ENCODE measurements around the gene C22orf23.

Gene C22orf23

DNA sequence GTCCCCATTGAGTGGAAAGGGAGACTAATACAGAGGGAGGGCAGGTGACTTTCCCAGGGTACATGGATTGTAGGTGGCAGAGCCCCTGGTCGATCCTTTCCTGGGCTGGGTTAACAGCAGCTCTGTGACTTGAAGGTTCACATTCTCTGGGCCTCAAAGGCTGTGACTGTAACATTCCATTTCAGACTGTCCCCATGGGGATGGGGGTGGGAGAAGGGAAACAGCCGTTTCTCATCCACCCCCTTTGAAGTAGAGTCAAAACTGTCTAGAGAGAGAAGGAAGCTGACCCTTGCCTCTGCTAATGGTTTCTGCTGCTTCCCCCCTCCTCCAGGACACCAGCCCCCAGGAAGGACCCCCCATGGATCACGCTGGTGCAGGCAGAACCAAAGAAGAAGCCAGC lies 28.1 kb downstream of the C22orf23 start:
- no peaks in the 10 kb centered on the region for H3K79me2 ChIP-seq (ENCODE audit: insufficient read depth, low read length)
- no peak overlapping the region for H3K4me2 ChIP-seq (ENCODE audit: low read depth, low read length, poor library complexity, severe bottlenecking)
- no peaks in the 10 kb centered on the region for H3K9me2 ChIP-seq (replicated peaks; ENCODE audit: insufficient read depth, low read length)
- no peaks in the 10 kb centered on the region for H3F3A ChIP-seq (ENCODE audit: insufficient read depth)
- no peak overlapping the region for H2AFZ ChIP-seq (ENCODE audit: low read depth, low read length, severe bottlenecking)
- H3K9ac ChIP-seq (ENCODE audit: low read length), result no peak overlapping the region
- H4K20me1 ChIP-seq (ENCODE audit: low read depth, low read length), result no peaks in the 10 kb centered on the region
- no peak overlapping the region for H3K4me3 ChIP-seq (ENCODE audit: insufficient read depth, low read length, poor library complexity, severe bottlenecking)
- H3K27me3 ChIP-seq (ENCODE audit: low read length), result no peaks in the 10 kb centered on the region
- H3K36me3 ChIP-seq (ENCODE audit: low read length), result no peaks in the 10 kb centered on the region
- TF ChIP-seq, protein P1, sequence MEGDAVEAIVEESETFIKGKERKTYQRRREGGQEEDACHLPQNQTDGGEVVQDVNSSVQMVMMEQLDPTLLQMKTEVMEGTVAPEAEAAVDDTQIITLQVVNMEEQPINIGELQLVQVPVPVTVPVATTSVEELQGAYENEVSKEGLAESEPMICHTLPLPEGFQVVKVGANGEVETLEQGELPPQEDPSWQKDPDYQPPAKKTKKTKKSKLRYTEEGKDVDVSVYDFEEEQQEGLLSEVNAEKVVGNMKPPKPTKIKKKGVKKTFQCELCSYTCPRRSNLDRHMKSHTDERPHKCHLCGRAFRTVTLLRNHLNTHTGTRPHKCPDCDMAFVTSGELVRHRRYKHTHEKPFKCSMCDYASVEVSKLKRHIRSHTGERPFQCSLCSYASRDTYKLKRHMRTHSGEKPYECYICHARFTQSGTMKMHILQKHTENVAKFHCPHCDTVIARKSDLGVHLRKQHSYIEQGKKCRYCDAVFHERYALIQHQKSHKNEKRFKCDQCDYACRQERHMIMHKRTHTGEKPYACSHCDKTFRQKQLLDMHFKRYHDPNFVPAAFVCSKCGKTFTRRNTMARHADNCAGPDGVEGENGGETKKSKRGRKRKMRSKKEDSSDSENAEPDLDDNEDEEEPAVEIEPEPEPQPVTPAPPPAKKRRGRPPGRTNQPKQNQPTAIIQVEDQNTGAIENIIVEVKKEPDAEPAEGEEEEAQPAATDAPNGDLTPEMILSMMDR (IDR thresholded peaks at IDR 0.05; ENCODE audit: insufficient read depth, low read length, poor library complexity, severe bottlenecking), result no peak
- no peak for TF ChIP-seq EZH2phosphoT487 (conservative IDR thresholded peaks at IDR 0.05; ENCODE audit: low read length)
- H3K27ac ChIP-seq (ENCODE audit: low read depth, low read length), result no peak overlapping the region
- no peaks in the 10 kb centered on the region for H3K9me3 ChIP-seq (ENCODE audit: insufficient read depth, low read length)

DNA sequence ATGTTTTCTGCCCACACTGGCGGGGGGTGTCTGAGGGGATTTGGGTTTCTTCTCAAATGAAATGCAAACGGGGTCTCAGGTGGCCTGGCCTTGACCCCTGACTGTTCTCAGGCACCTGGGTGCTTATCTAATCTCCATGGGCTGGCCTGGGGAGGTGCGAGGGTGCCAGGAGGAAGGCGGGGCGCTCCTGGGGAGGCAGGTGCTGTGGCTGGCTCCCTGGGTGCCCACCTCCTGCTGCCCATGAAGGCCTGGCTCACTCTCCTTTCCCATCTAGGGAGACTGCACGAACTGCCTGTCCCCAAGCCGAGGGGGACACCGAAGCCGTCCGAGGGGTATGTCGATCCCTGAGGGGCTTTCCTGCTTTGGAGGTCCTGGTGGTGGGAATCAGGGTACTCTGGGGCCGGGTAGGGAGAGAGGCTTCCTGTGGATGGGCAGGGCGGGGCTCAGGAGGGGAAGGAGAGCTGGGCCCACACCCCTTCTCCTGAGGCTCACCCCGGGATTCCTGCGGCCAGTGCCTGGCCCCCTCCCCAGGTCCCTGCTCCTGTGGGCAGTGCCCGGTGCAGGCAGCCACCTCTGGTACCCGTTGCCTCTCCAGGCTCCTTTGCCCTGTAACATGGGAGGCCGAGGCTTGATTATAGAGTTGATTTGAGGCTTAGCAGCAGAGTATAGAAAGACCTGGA lies 28.9 kb downstream of the C22orf23 start:
- H4K20me1 ChIP-seq (ENCODE audit: low read depth, low read length), result no peaks in the 10 kb centered on the region

DNA sequence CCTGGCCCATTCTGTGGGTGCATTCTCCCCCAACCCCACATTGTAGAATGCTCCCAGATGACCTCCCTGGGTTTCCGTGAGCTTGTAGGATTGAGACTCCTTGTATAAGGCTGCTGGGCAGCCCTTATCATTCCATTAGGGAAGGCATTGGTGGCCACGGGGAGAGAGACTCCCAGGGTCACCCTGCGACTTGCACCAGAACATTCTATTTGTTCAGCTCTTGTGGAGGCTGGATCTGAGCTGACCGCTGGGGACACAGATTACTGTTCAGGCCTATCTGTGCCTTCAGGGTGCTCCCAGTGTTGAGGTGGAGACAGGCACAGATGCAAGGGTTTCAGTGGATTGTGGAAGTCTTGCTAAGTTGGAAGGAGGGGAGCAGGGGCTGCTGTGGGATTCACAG lies 29.5 kb downstream of the C22orf23 start:
- no peaks in the 10 kb centered on the region for H3K27me3 ChIP-seq (ENCODE audit: low read length)
- H3K9ac ChIP-seq (ENCODE audit: low read length), result no peak overlapping the region
- no peaks in the 10 kb centered on the region for H3K79me2 ChIP-seq (ENCODE audit: insufficient read depth, low read length)
- H3K9me3 ChIP-seq (ENCODE audit: insufficient read depth, low read length), result no peaks in the 10 kb centered on the region
- no peaks in the 10 kb centered on the region for H3K36me3 ChIP-seq (ENCODE audit: low read length)
- no peak overlapping the region for H3K4me3 ChIP-seq (ENCODE audit: insufficient read depth, low read length, poor library complexity, severe bottlenecking)
- H3K4me2 ChIP-seq (ENCODE audit: low read depth, low read length, poor library complexity, severe bottlenecking), result no peak overlapping the region
- no peaks in the 10 kb centered on the region for H3K9me2 ChIP-seq (replicated peaks; ENCODE audit: insufficient read depth, low read length)
- H3K27ac ChIP-seq (ENCODE audit: low read depth, low read length), result no peak overlapping the region
- no peaks in the 10 kb centered on the region for H3F3A ChIP-seq (ENCODE audit: insufficient read depth)
- H4K20me1 ChIP-seq (ENCODE audit: low read depth, low read length), result no peaks in the 10 kb centered on the region
- TF ChIP-seq, protein P1 (IDR thresholded peaks at IDR 0.05; ENCODE audit: insufficient read depth, low read length, poor library complexity, severe bottlenecking), result no peak
- TF ChIP-seq EZH2phosphoT487 (conservative IDR thresholded peaks at IDR 0.05; ENCODE audit: low read length), result no peak
- no peak overlapping the region for H2AFZ ChIP-seq (ENCODE audit: low read depth, low read length, severe bottlenecking)

More for the DNA sequence above, 28.9 kb downstream of the C22orf23 start:
- no peak overlapping the region for H2AFZ ChIP-seq (ENCODE audit: low read depth, low read length, severe bottlenecking)
- H3K4me3 ChIP-seq (ENCODE audit: insufficient read depth, low read length, poor library complexity, severe bottlenecking), result no peak overlapping the region
- H3K79me2 ChIP-seq (ENCODE audit: insufficient read depth, low read length), result no peaks in the 10 kb centered on the region
- H3K27me3 ChIP-seq (ENCODE audit: low read length), result no peaks in the 10 kb centered on the region
- H3K9me3 ChIP-seq (ENCODE audit: insufficient read depth, low read length), result no peaks in the 10 kb centered on the region
- no peak overlapping the region for H3K4me2 ChIP-seq (ENCODE audit: low read depth, low read length, poor library complexity, severe bottlenecking)
- H3K27ac ChIP-seq (ENCODE audit: low read depth, low read length), result no peak overlapping the region
- no peak for TF ChIP-seq EZH2phosphoT487 (conservative IDR thresholded peaks at IDR 0.05; ENCODE audit: low read length)
- TF ChIP-seq, protein P1 (IDR thresholded peaks at IDR 0.05; ENCODE audit: insufficient read depth, low read length, poor library complexity, severe bottlenecking), result no peak
- H3K9me2 ChIP-seq (replicated peaks; ENCODE audit: insufficient read depth, low read length), result no peaks in the 10 kb centered on the region
- H3K9ac ChIP-seq (ENCODE audit: low read length), result no peak overlapping the region
- no peaks in the 10 kb centered on the region for H3K36me3 ChIP-seq (ENCODE audit: low read length)
- H3F3A ChIP-seq (ENCODE audit: insufficient read depth), result no peaks in the 10 kb centered on the region
